ENCODE data around the gene CATSPERB. TPM values are rescaled to one million over a fixed set of nuclear protein-coding genes. Genes with fewer than 3 reads are reported as not detected.
A peak's percentile ranks its signal among the peaks of the same experiment; 100 is the strongest.
"Not testable (repeated sequence)": the region's sequence is repeated elsewhere in the genome, so short reads cannot be mapped to it uniquely, and the experiment has no call there.

The CATSPERB gene
- total RNA-seq, 1 donor from 2014 or later = 5.1 TPM

DNA sequence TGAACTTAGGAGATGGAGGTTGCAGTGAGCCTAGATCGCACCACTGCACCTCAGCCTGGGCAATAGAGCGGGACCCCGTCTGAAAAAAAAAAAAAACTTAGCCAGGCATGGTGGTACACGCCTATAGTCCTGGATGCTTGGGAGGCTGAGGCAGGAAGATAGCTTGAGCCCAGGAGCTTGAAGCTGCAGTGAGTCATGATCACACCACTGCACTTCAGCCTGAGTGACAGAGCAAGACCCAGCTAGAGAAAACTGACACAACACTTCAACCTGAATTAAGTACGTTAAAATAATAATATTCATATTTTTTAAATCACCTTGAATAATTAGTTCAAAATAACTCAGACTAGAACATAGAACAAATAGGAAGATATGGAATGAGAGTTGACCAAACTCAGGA lies 5.7 kb upstream of the CATSPERB start:
- DNase-seq (ENCODE audit: low spot score) = no peak

DNA sequence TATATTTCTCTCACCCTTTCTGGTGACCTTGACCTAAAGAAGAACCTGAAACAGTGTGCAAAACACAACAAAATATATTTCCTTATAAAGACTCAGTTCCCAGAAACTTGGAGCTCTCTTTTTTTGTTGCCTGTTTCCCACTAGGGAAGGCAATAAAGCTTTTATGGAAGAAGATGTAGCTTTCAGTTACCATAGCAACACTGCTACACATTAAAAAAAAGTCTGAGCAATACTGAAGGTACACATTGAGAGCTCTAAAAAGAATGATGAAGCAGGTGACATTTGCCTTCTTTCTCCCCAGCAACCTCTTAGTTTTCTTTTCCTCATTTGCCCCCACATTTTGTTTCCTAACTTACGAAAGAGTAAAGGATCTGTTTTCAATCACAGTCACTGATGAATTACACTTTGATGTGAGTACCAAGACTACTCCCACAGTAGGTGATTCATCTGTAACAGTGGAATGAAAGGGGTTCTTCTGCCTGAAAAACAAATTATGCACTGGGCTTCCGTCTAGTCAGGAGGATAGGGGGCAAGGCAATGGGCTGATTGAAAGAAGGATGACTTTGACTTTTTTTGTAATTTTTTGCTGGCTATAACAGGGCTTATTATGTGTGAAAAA lies 1.1 kb upstream of the CATSPERB start:
- DNase-seq (ENCODE audit: low spot score) = peak; percentile 53

DNA sequence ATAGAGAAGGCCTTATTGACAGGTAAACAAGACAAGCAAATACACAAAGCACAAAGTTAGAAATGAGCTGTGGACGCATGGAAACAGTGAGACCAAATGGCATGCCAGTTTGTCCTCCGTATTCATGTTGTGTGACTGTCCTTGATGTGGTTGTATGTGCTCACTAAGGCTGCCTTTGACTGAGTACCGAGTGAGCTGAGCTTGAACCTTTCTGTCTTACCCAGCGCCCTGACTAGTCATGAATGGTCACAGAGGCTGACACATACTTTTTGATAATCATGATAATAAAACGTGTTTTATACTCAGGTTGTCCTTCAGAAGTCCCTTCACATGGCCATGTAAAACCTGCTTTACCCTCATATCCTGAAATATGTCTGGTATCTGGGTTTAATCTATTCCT lies 553 bp upstream of the CATSPERB start:
- DNase-seq (ENCODE audit: low spot score) = no peak

DNA sequence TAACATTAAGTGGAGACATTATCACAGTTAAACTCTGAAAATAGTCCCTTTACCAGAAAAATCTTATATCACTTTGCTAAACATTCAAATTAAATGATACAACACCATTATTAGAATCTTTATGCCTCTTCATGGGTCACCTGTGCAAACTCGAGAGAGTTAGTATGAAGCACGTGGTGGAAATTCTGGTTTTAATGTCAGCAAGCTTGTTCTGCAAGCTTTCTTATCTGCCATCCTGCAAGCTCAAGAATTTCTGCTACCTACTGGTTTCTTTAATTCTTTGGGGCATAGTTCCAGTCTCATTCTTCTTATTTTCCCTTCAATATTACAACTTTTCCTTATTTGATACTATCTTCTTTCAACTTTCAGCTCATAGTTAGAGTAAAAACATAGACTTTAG lies 868 bp downstream of the CATSPERB start:
- DNase-seq (ENCODE audit: low spot score) = no peak

DNA sequence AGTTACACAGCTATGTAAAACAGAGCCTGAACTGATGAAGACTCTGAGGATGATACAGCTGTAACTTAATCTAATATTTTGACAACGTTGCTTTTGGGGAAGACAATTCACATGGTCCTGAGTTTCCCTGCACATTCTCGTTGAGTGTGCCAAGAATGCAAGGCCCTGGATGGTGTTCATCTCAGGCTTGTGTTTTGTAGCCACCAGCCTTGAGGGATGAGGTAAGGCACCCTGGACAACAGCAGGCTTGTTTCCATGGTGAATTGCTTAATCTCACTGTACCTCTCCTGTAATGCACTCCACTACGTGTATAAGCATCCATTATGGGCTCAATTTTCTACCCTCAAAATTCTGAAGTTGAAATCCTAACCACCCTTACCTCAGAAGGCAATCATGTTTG lies 2.1 kb downstream of the CATSPERB start:
- no peak for DNase-seq (ENCODE audit: low spot score)

DNA sequence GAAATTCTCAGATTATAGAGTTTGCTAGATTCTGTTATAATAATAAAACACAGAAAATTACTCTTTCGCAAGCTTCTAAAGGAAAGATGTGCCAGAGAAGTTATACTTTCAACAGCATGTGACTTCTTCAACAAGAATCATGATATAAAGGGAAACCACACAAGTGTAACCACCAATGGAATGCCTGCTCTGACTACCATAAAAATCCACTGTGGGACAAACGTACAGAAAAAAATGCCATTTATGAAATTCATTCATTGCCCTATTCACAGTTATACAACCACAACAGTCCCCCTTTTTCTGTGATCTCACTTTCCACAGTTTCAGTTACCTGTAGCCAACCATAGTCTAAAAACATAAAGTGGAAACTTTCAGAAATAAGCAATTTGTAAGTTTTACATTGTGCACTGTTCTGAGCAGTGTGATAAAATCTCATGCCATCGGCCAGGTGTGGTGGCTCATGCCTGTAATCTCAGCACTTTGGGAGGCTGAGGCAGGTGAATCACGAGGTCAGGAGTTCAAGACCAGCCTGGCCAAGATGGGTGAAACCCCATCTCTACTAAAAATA lies 3.2 kb downstream of the CATSPERB start:
- DNase-seq (ENCODE audit: low spot score) = no peak

DNA sequence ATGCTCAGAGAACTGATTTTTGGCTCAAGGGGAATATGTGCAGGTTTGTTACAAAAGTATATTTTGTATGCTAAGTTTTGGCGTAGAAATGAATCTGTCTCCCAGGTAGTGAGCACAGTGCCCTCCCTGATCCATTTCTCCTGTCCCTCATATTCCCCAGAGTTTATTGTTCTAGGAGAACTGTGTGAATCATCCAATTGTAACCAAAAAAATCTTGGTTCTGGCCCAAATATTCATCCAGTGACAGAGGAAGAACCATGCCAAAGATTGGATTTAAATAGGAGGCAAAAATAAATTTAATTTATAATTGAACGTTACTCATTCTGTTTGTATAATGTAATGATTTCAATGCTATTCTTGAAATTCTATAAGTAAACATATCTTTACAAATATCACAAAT lies 4.8 kb downstream of the CATSPERB start:
- DNase-seq (ENCODE audit: low spot score) = no peak

DNA sequence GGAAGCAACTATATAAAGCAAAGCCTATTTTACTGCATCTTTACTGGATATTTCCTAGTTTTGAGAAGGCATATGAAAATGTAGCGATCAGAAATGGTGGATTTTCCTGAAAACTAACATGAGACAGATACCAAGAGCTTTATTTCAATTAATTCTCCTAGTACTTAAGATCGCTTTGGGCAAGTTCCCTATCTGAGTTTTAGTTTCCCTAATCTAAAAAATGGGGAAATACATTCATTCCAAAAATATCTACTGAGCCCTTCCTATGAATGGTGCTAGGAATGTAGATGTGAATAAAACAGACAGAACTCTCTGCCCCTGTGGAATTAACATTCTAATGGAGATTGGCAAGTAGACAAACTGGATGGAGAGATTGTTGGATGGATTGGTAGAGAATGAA lies 8.4 kb downstream of the CATSPERB start:
- no peak for DNase-seq (ENCODE audit: low spot score)

DNA sequence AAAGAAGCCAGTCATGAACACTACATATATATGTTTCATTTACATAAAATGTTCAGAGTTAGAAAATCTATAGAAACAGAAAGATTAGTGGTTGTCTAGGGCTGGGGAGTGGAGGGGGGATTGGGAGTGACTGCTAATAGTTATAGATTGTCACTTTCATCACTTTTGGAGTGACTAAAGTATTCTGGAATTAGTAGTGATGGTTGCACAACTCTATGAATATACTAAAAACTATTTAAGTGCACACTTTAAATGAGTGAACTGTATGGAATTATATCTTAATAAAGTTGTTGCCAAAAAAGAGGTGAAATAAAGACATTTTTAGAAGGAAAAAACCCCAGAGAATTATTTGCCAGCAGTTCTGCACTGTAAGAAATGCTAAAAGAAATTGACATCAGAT lies 9.5 kb downstream of the CATSPERB start:
- DNase-seq (ENCODE audit: low spot score) = no peak

DNA sequence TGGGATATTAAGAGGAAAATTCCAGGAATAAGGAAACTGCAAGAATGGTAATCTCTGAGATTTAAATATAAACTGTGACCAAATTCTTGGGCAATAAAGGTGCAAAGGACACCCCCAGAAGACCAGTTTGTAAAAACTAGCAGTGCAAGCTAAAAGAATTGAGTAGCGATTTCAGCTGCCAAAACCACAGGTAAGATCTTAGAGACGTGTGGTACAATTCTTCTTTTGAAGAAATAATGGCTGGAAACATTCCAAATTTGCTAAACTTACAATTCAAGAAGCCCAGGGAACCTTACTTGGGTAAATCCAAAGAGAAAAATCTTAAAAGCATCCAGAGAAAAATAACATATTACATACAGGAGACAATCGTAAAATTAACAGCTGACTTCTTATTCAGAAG lies 12.0 kb downstream of the CATSPERB start:
- DNase-seq (ENCODE audit: low spot score) = no peak

DNA sequence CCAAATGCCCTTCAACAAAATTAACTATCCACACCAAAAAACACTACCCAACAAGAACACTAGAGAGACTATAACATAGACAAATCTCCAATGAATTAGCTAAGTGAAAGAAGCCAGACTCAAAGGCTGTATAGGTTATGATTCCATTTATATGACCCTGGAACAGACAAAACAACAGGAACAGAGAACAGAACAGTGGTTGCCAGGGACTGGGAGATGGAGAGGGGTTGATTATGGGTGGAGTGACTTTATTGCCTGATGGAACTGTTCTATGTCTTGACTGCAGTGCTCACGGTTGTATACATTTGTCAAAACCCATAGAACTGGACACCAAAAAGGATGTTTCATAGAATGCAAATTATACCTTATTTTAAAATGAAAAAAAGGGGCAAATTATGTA lies 14.9 kb downstream of the CATSPERB start:
- no peak for DNase-seq (ENCODE audit: low spot score)

DNA sequence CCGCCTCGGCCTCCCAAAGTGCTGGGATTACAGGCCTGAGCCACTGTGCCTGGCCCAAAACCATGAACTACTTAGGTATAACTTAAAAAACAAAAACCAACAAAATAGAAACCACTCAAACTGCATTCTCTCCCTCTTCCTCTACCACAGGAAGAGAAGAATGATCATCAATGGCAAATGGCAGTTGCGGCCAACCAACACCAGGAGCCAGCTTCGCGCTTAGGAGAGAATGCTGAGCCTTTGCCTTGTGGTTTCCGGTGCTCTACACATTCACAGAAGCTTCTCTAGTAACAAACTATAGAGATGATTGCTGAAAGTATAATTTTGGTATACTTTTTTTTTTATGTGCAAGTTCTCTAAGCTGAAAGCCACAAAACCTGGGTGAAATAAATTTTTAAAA lies 17.1 kb downstream of the CATSPERB start:
- no peak for DNase-seq (ENCODE audit: low spot score)

DNA sequence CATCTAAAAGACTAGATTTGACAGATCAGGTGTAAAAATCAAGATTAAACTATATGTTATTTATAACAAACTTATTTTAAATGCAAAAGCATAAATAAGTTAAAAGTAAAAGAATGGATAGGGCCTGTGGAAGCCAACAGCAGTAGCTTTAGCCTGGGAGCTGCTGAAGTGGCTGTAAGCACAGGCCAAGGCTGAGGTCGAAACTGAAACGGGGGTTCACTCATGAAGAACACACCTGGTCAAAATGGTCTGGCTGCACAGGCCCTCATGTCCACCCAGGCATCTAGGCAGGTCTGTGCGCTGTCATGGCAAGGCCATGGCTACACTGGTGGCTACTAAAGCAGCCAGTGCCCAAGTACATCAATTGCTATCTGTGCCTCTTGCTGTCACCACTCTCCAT lies 23.1 kb downstream of the CATSPERB start:
- DNase-seq (ENCODE audit: low spot score) = no peak

DNA sequence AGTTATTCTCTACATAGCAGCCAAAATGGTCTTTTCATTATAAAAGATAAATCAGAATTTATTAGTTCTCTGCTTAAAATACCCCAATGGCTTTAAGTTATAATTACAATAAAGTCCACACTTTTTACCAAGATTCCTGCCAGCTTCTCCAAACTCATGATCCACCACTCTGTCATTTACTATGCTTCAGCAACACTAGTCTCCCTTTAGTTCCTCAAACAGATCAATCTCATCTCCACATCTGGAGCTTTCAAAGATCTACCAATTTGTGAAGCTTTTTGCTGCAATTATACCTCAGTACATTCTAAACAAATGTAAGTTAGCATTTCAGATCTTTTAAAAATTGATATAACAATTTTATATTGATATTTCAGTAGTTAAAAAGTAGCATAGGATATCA lies 24.9 kb downstream of the CATSPERB start:
- no peak for DNase-seq (ENCODE audit: low spot score)

DNA sequence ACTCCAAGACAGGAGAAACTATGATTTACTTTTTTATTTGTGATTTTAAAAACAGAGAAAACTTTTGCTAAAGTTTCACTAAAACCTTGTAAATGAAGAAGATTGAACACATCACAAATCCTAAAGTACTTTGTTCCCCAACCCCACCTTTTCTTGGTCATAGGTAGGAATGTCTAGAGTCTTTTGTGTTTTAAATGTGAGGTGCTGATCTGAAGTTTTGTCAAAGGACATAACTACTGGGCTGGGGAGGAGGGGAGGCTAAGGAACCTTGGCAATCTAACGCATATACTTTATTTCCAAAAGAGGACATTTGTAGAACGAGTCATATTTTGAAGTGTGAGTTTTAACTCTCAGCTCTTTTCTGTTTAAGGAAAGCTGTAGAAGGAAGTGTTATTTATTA lies 37.2 kb downstream of the CATSPERB start:
- DNase-seq (ENCODE audit: low spot score) = no peak

DNA sequence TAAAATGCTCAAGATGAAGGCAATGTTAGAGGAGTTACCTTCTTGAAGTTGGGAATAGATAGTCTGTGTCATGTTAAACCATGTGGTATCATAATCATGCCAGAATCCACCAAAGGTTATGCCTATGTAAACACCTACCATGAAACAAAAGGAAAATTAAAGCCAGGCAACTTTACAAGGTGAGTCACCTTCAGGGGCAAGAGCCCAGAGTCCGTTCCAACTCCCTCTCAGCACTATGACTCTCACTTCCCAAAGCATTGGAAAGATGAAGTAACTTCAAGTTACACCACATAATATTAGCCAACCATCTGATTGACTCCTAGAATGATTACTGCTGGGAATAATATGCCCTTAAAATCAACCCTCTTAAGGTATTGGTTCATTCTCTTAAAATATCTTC lies 38.5 kb downstream of the CATSPERB start:
- no peak for DNase-seq (ENCODE audit: low spot score)

DNA sequence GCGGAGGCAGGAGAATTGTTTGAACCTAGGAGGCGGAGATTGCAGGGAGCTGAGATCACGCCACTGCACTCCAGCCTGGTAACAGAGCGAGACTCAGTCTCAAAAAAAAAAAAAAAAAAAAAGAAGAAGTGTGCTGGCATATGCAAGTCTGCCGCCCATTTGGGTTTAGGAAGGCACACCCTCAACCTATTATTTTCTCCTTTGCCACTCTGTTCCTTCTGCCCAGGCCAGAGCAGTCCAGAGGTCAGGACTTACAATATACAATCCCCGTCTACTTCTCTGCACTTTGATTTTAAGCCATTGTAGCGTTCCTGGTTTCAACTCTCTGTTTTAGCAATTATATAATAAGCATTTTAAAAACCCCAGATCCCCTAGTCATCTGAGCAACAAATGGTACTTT lies 39.8 kb downstream of the CATSPERB start:
- DNase-seq (ENCODE audit: low spot score) = no peak

DNA sequence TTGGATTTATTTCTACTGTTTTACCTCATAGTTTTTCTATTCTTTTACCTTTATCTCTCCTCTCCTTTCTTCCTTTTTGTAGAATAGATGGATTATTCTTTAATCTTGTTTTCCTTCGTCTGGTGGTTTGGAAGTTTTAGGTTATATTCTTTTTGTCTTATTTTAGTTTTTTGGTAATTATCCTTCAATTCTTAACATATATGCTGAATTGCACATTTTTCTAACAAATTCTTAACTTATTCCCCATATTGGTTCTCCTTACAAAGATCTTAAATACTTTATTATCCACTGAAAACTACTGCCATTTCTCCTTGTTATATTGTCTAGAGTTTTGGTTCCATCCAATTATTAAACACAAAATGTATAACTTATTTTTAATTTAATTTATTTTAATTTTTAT lies 42.3 kb downstream of the CATSPERB start:
- no peak for DNase-seq (ENCODE audit: low spot score)

DNA sequence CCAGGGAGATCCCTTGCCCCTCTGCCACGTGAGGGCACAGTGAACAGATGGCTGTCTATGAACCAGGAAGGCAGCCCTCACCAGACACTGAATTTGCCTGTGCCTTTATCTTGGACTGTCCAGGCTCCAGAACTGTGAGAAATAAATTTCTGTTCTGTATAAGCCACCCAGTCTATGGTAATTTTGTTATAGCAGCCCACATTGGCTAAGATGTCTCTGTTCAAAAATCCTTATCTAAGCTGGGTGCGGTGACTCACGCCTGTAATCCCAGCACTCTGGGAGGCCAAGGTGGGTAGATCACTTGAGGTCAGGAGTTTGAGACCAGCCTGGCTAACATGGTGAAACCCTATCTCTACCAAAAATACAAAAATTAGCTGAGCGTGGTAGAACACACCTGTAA lies 44.5 kb downstream of the CATSPERB start:
- not testable (repeated sequence) for DNase-seq (ENCODE audit: low spot score)

DNA sequence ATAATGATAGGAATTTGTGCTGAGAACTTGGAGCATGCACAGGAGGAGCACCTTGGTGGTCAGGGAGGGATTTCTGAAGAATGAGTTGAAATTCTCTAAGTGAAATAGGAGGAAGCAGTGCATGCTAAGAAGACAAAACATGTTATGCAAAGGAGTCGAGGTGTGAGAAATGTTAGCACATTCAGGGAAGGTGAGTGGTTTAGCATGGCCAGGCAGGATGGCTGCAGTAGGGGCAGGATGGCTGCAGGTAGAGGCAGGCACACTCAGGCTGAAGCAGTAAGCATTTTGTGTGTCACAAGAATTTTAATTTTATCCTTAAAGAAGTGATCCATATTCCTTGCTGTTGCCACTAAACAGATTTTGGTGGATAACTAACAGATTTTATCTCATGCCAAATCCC lies 46.3 kb downstream of the CATSPERB start:
- no peak for DNase-seq (ENCODE audit: low spot score)

DNA sequence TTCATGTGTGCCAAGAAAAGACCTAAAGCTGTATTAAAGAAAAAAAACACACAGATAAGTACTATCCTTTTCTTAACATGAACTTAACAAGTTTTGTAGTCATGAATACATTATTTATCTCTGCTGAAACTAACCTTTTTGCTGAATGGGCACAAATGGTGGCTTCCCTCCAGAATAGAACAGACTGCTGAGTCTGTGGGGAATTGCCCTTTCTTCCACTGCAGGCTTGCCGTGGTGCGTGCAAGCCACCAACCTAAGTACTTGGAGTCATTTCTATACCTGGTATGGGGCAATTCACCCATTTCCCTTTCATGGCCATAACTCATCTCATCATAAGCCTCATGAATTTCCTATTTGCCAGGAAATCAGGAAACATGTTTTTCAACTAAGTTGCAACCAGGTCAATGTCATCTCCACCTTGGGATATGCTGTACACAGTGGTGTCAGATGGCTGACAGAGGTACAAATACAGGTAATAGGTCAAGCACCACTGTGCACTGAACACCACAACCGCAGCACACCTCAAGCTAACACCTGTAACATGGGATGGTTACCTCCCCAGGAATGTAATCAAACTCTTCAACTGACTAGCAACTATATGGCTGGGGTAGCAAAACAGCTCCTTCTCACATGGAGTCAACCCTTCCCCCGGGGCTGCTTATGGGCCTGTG lies 49.9 kb downstream of the CATSPERB start:
- no peak for DNase-seq (ENCODE audit: low spot score)

DNA sequence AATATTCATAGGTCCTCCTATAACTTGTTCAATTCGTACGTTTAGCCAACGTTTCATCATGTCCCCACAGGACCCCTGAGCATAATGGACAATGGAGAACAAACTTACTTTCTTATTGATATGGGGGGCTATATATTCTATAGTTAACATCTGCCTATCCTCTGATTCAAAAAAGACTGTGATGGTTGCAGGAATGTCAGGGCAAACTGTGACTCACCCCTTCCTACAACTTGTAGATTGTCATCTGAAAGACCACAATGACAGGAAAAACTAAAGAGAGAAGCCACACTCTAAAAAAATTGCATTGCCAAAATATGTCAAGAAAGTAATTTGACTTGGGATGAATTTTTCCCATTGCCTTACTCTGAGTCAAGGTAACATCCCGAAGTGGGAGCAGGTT lies 50.8 kb downstream of the CATSPERB start:
- no peak for DNase-seq (ENCODE audit: low spot score)

DNA sequence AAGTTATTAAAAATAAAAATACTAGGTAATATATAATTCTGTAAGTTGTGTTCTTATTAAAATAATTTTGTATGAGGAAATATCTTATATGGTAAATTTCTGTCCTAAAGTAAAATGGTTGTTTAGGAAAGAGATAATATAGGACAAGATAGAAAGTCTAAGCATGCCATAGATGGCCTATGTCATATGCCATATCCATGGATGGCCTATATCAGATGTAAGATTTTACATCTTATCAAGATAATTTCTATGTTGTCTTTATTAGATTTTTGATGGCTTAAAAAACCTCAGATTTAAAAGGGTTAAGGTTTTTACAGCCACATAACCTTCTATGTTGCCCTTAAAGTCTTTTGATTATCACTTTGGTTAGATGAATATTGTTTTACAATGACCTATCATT lies 52.6 kb downstream of the CATSPERB start:
- no peak for DNase-seq (ENCODE audit: low spot score)

DNA sequence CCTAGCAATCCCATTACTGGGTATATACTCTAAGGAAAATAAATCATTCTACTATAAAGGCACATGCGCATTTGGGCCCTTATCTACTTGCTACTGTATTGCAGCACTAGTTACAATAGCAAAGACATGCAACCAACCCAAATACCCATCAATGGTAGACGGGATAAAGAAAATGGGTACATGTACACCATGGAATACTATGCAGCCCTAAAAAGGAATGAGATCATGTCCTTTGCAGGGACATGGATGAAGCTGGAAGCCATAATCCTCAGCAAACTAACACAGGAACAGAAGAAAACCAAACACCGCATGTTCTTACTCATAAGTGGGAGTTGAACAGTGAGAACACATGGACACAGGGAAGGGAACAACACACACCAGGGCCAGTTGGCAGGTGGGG lies 54.2 kb downstream of the CATSPERB start:
- not testable (repeated sequence) for DNase-seq (ENCODE audit: low spot score)

All from umbilical cord (tissue), 2 donors.